Fibroblast of lung (primary cell): Measurements from ENCODE around the gene IGSF9B. TPM values are rescaled to one million over a fixed set of nuclear protein-coding genes. Genes with fewer than 3 reads are reported as not detected.

ENCODE experiments used
- DNase-seq, 2 donors: peaks; one replicate each; pipeline versions ENCODE4 v3.0.0 to v3.0.0-alpha.2; 2010; ENCODE audit warnings: low read depth in 2 of 2
- H2AFZ ChIP-seq: 2 replicates; pipeline ENCODE4 v1.5.1; 2012; ENCODE audit warnings: low read length, control low read depth, inconsistent platforms
- H3K27ac ChIP-seq: 2 replicates; pipeline ENCODE4 v1.5.1; 2011; ENCODE audit warnings: low read length, control low read depth; ENCODE audit not compliant: insufficient read depth
- H3K27me3 ChIP-seq: 2 replicates; pipeline ENCODE4 v1.5.1; 2011; ENCODE audit warnings: mild to moderate bottlenecking, low read length; ENCODE audit not compliant: control insufficient read depth, insufficient read depth
- H3K36me3 ChIP-seq: 2 replicates; pipeline ENCODE4 v1.5.1; 2011; ENCODE audit warnings: low read length; ENCODE audit not compliant: control insufficient read depth, insufficient read depth
- H3K4me1 ChIP-seq: 2 replicates; pipeline ENCODE4 v1.5.1; 2011; ENCODE audit warnings: low read length; ENCODE audit not compliant: control insufficient read depth, insufficient read depth; ENCODE audit errors: extremely low read depth
- H3K4me2 ChIP-seq: 2 replicates; pipeline ENCODE4 v1.5.1; 2011; ENCODE audit warnings: low read length, control low read depth; ENCODE audit not compliant: insufficient read depth; ENCODE audit errors: extremely low read depth
- H3K4me3 ChIP-seq, 4 experiments: fragments of 200-600 bp in 1 of 4; sonication (generic) in 1 of 4; replicated peaks in 1 of 4; 2 replicates each; pipeline ENCODE4 v1.5.1; 2011 to 2016; ENCODE audit warnings: low read length in 4 of 4, low read depth in 3 of 4, mild to moderate bottlenecking in 3 of 4, control low read depth in 2 of 4, inconsistent platforms in 1 of 4, mixed read lengths in 1 of 4; ENCODE audit not compliant: insufficient read depth in 1 of 4; ENCODE audit errors: control extremely low read depth in 1 of 4
- H3K79me2 ChIP-seq: 2 replicates; pipeline ENCODE4 v1.5.1; 2012; ENCODE audit warnings: mild to moderate bottlenecking, low read length, inconsistent platforms; ENCODE audit not compliant: control insufficient read depth, insufficient read depth
- H3K9ac ChIP-seq: 2 replicates; pipeline ENCODE4 v1.5.1; 2011; ENCODE audit warnings: mild to moderate bottlenecking, low read length, control low read depth; ENCODE audit not compliant: insufficient read depth
- H3K9me3 ChIP-seq: 2 replicates; pipeline ENCODE4 v1.5.1; 2012; ENCODE audit warnings: low read depth, low read length; ENCODE audit not compliant: control insufficient read depth, insufficient read depth
- H4K20me1 ChIP-seq: 2 replicates; pipeline ENCODE4 v1.5.1; 2011; ENCODE audit warnings: low read length; ENCODE audit not compliant: control insufficient read depth, insufficient read depth; ENCODE audit errors: extremely low read depth
- CTCF ChIP-seq, 2 donors: IDR thresholded peaks in 1 of 2; conservative IDR thresholded peaks in 1 of 2; 1 replicate in 1 of 2; 2 replicates in 1 of 2; pipeline ENCODE4 v1.5.1; 2011 to 2012; ENCODE audit warnings: low read length in 2 of 2, control low read depth in 1 of 2, inconsistent platforms in 1 of 2, low read depth in 1 of 2, mild to moderate bottlenecking in 1 of 2
- EZH2 ChIP-seq: IDR thresholded peaks from 2 replicates; pipeline ENCODE4 v1.5.1; 2012; ENCODE audit warnings: low read length, control low read depth, mild to moderate bottlenecking; ENCODE audit errors: missing control alignments
- polyA plus RNA-seq, 2 donors: library from polyadenylated mRNA; depleted of rRNA in 1 of 2; stranded (reverse) in 1 of 2; unstranded in 1 of 2; fragments of >200 nt; gene quantifications; 2 replicates each; pipeline ENCODE4 v1.2.1, GENCODE V29; 2011 to 2012; ENCODE audit warnings: missing spikeins in 1 of 2
- total RNA-seq: library from RNA; depleted of rRNA; stranded (reverse); fragments of >200 nt; gene quantifications from 2 replicates; pipeline ENCODE4 v1.2.1, GENCODE V29; 2014

The IGSF9B gene
- total and polyA plus RNA-seq, 2 donors (not counting 1 experiment from before 2014, with no cell fraction given), result under 0.01 TPM; not detected in 1

DNA sequence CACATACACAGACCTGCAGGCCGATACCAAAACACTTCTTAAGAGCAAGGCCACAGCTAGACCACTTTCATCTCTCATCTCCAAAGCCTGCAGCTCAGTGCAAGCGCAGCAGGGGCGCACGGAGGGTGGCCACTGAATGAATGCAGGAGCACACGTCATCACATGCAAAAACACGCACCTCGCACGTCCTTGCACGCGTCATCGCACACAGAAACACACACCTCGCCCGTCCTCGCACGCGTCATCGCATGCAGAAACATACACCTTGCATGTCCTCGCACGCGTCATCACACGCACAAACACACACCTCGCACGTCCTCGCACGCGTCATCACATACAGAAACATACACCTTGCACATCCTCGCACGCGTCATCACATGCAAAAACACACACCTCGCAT is 17.2 kb downstream of the IGSF9B start:
- no peak overlapping the region for H3K27ac ChIP-seq
- H3K9me3 ChIP-seq, result no peaks in the 10 kb centered on the region
- no peaks in the 10 kb centered on the region for H3K36me3 ChIP-seq
- H3K4me2 ChIP-seq, result no peak overlapping the region
- H3K4me3 ChIP-seq, result no peak overlapping the region
- H3K9ac ChIP-seq, result no peak overlapping the region
- no peaks in the 10 kb centered on the region for H3K4me1 ChIP-seq
- no peak for TF ChIP-seq EZH2
- TF ChIP-seq CTCF (conservative IDR thresholded peaks at IDR 0.05 in 1 of 2, IDR thresholded peaks at IDR 0.05 in 1 of 2; ENCODE audit: low read depth in 1 of 2, low read length in 2 of 2), result no peak
- no peaks in the 10 kb centered on the region for H3K27me3 ChIP-seq
- no peaks in the 10 kb centered on the region for H3K79me2 ChIP-seq
- H2AFZ ChIP-seq, result no peak overlapping the region
- H4K20me1 ChIP-seq, result no peaks in the 10 kb centered on the region
- DNase-seq, result no peak

DNA sequence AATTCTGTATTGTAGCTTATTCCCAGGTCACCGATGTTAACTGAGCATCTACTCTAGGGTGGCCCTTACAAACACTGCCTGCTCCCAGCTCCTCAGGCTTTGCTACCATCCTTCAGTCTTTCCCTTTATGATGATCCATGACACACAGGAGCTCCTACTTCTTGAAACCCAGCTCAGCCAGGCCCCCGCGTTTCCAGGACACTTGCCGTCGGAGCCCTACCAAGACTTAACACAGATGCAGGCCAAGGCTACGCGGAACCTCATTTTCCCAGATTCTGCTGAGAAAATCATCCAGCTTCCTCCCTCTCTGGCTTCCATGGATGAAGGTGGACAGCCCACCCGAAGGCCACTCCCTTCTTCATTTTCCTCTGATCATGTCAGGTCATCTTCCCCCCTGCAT is 18.6 kb downstream of the IGSF9B start:
- TF ChIP-seq CTCF (conservative IDR thresholded peaks at IDR 0.05 in 1 of 2, IDR thresholded peaks at IDR 0.05 in 1 of 2; ENCODE audit: low read depth in 1 of 2, low read length in 2 of 2) (no peak), EZH2 (no peak)

DNA sequence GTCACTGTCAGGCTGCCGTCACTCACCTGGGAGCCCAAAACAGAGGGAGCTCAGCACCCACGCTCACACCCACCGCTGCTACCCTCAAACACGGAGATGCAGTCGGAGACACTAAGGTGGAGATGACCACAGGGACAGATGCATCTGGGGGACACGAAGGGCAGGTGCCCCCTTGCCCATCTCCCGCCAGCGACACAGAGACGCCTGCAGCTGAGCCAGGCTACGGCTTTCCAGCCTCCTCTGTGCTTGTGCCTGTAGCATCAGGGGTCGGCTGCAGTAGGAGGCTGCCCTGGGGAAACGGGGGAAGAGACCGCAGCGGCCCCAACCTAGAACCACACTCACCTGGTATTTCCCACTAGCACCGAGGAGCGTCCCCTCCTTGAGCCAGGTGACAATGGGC is 19.3 kb downstream of the IGSF9B start:
- no peak overlapping the region for H3K4me3 ChIP-seq
- H2AFZ ChIP-seq, result no peak overlapping the region
- TF ChIP-seq CTCF (conservative IDR thresholded peaks at IDR 0.05 in 1 of 2, IDR thresholded peaks at IDR 0.05 in 1 of 2; ENCODE audit: low read depth in 1 of 2, low read length in 2 of 2) (no peak), EZH2 (no peak)
- H3K27me3 ChIP-seq, result no peaks in the 10 kb centered on the region
- no peak overlapping the region for H3K9ac ChIP-seq
- H3K36me3 ChIP-seq, result no peaks in the 10 kb centered on the region
- H3K27ac ChIP-seq, result no peak overlapping the region
- no peak for DNase-seq
- no peaks in the 10 kb centered on the region for H3K4me1 ChIP-seq
- no peak overlapping the region for H3K4me2 ChIP-seq
- H3K9me3 ChIP-seq, result no peaks in the 10 kb centered on the region
- H4K20me1 ChIP-seq, result no peaks in the 10 kb centered on the region
- H3K79me2 ChIP-seq, result no peaks in the 10 kb centered on the region

More for the DNA sequence above, 18.6 kb downstream of the IGSF9B start:
- Histone ChIP-seq H3K4me3 (no peak overlapping the region), H3K79me2 (no peaks in the 10 kb centered on the region), H3K27me3 (no peaks in the 10 kb centered on the region), H3K9me3 (no peaks in the 10 kb centered on the region), H3K4me2 (no peak overlapping the region), H3K36me3 (no peaks in the 10 kb centered on the region), H3K4me1 (no peaks in the 10 kb centered on the region), H3K9ac (no peak overlapping the region), H3K27ac (no peak overlapping the region), H4K20me1 (no peaks in the 10 kb centered on the region), H2AFZ (no peak overlapping the region)
- no peak for DNase-seq
